Mononuclear cell (primary cell): ENCODE data around the gene MARCHF4. TPM values are rescaled to one million over a fixed set of nuclear protein-coding genes. Genes with fewer than 3 reads are reported as not detected.

Experiments
- H3K27me3 ChIP-seq: 2 replicates; pipeline ENCODE4 v1.6.0; 2011; ENCODE audit warnings: low read length, control low read depth; ENCODE audit not compliant: insufficient read depth
- H3K4me1 ChIP-seq: 2 replicates; pipeline ENCODE4 v1.5.1; 2011; ENCODE audit warnings: mild to moderate bottlenecking, low read length, control low read depth; ENCODE audit not compliant: insufficient read depth
- H3K4me3 ChIP-seq: 2 replicates; pipeline ENCODE4 v1.5.1; 2011; ENCODE audit warnings: mild to moderate bottlenecking, low read length, moderate library complexity
- H3K9me3 ChIP-seq: 2 replicates; pipeline ENCODE4 v1.5.1; 2011; ENCODE audit warnings: low read depth, mild to moderate bottlenecking, control low read depth, low read length
- total RNA-seq: library from RNA; depleted of rRNA; stranded (reverse); fragments of >200 nt; gene quantifications from one replicate; pipeline ENCODE4 v1.2.3, GENCODE V29; 2012

The MARCHF4 gene
- total RNA-seq, 1 donor = not detected

DNA sequence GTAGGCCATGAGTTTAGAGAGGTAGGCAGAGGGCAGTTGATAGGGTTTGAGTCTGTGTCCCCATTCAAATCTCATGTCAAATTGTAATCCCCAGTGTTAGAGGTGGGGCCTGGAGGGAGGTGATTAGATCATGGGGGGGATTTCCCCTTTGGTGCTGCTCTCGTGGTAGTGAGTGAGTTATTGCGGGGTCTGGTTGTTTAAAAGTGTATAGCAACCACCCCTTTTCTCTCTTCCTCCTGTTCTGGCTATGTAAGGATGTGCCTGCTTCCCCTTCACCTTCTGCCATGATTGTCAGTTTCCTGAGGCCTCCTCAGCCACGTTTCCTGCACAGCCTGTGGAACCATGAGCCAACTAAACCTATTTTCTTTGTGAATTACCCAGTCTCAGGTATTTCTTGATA is 25.5 kb downstream of the MARCHF4 start:
- Histone ChIP-seq H3K27me3 (no peaks in the 10 kb centered on the region), H3K4me1 (peaks cover 16% of the 10 kb centered on the region), H3K9me3 (no peaks in the 10 kb centered on the region), H3K4me3 (no peak overlapping the region)

DNA sequence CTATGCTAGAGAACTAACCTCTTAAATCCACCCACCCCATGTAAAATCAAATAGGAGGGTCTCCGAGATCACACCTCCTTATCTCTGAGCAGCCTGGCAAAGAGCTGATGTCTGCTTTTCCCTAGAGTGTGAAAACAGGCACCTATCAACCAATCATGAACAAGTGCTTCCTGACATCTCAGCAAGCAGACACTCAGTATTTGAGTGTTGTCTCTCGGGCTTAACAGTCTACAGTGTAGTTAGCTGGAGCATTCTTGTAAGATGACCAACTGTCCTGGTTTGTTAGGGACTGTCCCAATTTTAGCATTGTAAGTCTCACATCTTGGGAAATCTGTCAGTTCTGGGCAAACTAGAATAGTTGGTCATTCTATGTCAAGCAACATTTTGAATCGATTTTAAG is 26.4 kb downstream of the MARCHF4 start:
- Histone ChIP-seq H3K27me3 (no peaks in the 10 kb centered on the region), H3K4me3 (no peak overlapping the region), H3K4me1 (peaks cover 12% of the 10 kb centered on the region)

GRCh38 chr2:216344950-216345300 is 27.4 kb downstream of the MARCHF4 start:
- Histone ChIP-seq H3K4me1 (peaks cover 9% of the 10 kb centered on the region), H3K4me3 (no peak overlapping the region), H3K9me3 (no peaks in the 10 kb centered on the region), H3K27me3 (no peaks in the 10 kb centered on the region)

More for the DNA sequence above, 26.4 kb downstream of the MARCHF4 start:
- no peaks in the 10 kb centered on the region for H3K9me3 ChIP-seq

GRCh38 chr2:216344206-216344949 is 27.9 kb downstream of the MARCHF4 start:
- H3K9me3 ChIP-seq = no peaks in the 10 kb centered on the region
- H3K4me1 ChIP-seq = peaks cover 4% of the 10 kb centered on the region
- no peaks in the 10 kb centered on the region for H3K27me3 ChIP-seq
- no peak overlapping the region for H3K4me3 ChIP-seq

DNA sequence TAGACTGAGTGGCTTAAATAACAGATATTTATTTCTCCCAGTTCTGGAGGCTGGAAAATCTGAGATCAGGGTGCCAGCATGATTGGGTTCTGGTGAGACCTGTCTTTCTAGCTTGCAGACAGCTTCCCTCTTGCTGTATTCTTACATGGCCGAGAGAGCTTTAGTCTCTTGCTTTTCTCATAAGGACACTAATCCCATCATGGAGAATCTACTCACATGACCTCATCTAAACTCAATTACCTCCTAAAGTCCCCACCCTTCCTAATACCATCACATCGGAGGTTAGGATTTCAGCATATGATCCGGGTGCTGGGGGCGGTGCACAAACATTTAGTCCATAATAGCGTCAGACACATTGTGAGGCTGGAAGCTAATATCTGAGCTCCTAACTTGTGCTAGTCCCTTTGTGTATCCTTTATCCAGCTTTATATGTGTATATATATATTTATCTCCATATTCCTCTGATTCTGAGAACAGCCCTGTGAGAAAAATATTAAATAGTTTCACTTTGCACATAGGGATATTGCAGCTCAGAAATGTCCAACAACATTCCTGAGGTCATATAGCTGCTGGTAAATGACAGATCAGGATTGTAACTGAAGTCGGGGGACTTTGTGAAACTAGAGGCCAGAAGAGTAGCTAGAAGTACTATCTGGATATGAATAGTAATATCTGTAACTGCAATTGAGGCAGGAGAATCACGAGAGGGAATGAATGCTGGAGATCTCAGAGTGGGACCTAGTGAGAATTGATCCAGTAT is 28.9 kb downstream of the MARCHF4 start:
- Histone ChIP-seq H3K4me3 (no peak overlapping the region), H3K9me3 (no peaks in the 10 kb centered on the region), H3K4me1 (no peaks in the 10 kb centered on the region), H3K27me3 (no peaks in the 10 kb centered on the region)

GRCh38 chr2:216341121-216341520 is 31.2 kb downstream of the MARCHF4 start:
- H3K4me1 ChIP-seq = no peaks in the 10 kb centered on the region
- no peaks in the 10 kb centered on the region for H3K27me3 ChIP-seq
- H3K4me3 ChIP-seq = no peak overlapping the region
- no peaks in the 10 kb centered on the region for H3K9me3 ChIP-seq

DNA sequence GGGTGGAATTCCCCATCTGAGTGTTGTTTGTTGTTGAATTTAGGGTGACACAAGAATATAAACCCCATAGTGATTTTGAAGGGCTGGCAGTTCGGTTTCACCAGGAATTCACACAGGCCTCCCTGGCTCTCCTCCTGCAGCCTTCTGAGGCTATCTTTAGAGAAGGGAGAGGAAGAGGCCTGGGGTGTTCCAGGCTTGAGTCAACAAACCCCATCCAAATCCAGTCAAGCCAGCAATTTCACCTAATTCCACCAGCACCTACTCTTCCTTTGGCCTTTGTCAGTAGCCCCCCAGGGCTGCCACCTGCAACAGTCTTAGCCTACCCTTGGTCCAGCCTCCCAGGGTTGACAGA is 32.0 kb downstream of the MARCHF4 start:
- Histone ChIP-seq H3K4me1 (no peaks in the 10 kb centered on the region), H3K27me3 (no peaks in the 10 kb centered on the region), H3K4me3 (no peak overlapping the region), H3K9me3 (no peaks in the 10 kb centered on the region)

GRCh38 chr2:216339456-216340279 is 32.6 kb downstream of the MARCHF4 start:
- Histone ChIP-seq H3K4me1 (no peaks in the 10 kb centered on the region), H3K27me3 (no peaks in the 10 kb centered on the region), H3K9me3 (no peaks in the 10 kb centered on the region), H3K4me3 (no peak overlapping the region)

DNA sequence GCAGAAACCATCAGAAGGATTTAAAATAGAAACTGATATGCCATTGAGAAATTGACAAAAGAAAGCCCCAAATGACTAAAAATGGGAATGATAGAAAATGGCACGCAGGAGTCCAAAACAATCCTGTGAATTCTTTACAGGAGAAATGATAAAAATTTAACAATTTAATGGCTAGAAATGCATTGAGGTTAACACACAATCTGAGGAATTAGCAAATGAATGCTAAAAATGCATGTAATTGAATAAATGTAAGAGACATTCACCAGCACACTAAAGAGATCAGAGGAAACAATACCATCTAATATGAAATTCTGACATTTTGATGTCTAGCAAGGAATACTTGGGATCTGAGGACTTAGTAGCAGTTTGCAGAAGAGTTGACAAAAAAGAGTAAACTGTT is 37.0 kb downstream of the MARCHF4 start:
- H3K4me3 ChIP-seq = no peak overlapping the region
- H3K9me3 ChIP-seq = no peaks in the 10 kb centered on the region
- no peaks in the 10 kb centered on the region for H3K27me3 ChIP-seq
- no peaks in the 10 kb centered on the region for H3K4me1 ChIP-seq

GRCh38 chr2:216328347-216328746 is 43.9 kb downstream of the MARCHF4 start:
- Histone ChIP-seq H3K27me3 (no peaks in the 10 kb centered on the region), H3K4me1 (no peaks in the 10 kb centered on the region), H3K4me3 (no peak overlapping the region), H3K9me3 (no peaks in the 10 kb centered on the region)

DNA sequence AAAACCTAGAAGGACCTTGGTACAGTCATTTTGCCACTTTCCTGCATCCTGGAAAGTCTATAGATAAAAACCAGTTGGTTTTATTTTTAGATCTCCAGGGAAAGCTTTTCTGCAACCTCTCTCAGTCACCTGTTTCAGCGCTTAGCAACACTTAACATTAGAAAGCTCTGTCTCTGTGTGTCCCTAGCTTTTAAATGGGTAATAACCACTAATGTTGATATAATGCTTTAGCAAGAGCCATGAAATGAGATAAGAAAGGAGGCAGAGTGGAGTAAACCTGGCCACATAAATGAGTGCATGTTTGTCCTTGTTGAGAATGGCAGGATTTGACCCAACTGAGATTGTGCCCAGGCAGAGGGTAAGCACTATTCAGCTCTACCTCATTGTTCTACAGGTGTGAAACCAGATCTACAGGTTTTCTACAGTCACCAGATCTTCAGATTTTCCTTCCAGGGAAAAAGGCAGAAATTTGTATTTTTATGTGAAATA is 44.8 kb downstream of the MARCHF4 start:
- no peaks in the 10 kb centered on the region for H3K9me3 ChIP-seq
- no peak overlapping the region for H3K4me3 ChIP-seq
- H3K4me1 ChIP-seq = no peaks in the 10 kb centered on the region
- no peaks in the 10 kb centered on the region for H3K27me3 ChIP-seq

Other genes starting within 250 kb of the MARCHF4 start
- gene SMARCAL1, start 40.0 kb upstream of the MARCHF4 start, total RNA-seq = 2.6 TPM
- gene RPL37A, start 126.4 kb upstream of the MARCHF4 start, total RNA-seq = 1,276 TPM